ENCODE measurements around the gene TRIOBP. TPM values are rescaled to one million over a fixed set of nuclear protein-coding genes. Genes with fewer than 3 reads are reported as not detected.

The TRIOBP gene
- total and polyA plus RNA-seq, 7 donors = 19.1 to 42.7 (median 24.6) TPM

DNA sequence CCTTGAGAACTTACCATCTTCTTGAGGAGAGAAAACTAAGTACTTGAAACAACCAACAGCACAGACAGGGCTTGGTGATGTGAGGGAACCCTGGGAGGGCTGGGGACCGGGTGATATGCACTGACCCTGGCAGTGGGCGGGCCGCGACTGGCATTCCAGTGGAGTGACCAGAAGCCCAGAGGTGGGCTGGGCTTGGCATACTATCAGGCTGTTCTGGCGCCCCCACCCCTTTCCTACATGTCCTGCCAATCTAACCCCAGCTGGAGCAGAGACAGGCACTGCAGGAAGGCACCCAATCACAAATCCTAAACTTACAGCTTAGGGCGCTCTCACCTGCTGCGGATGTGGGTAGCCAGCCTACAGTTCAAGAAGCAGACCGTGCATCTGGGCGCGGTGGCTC is 56.9 kb downstream of the TRIOBP start:
- no peak overlapping the region for H3K27ac ChIP-seq
- no peaks in the 10 kb centered on the region for H3K9me3 ChIP-seq
- WGBS, 3 donors = 74 to 88% (median 83%) methylated on average over 10 of the region's 10 CpGs
- H3K4me1 ChIP-seq = peaks cover 42% of the 10 kb centered on the region
- ATAC-seq = no peak
- H3K27me3 ChIP-seq (ENCODE audit: insufficient read depth in 3 of 3, low read length in 2 of 3) = no peaks in the 10 kb centered on the region
- no peak for DNase-seq
- intact Hi-C loops (cut with DNase I) = no loop called here
- peaks cover under 1 to 47% of the 10 kb centered on the region in 2 donors for H3K36me3 ChIP-seq (ENCODE audit: insufficient read depth in 1 of 2, low read depth in 1 of 2)
- no peak overlapping the region for H3K4me3 ChIP-seq
- TF ChIP-seq, protein P1, sequence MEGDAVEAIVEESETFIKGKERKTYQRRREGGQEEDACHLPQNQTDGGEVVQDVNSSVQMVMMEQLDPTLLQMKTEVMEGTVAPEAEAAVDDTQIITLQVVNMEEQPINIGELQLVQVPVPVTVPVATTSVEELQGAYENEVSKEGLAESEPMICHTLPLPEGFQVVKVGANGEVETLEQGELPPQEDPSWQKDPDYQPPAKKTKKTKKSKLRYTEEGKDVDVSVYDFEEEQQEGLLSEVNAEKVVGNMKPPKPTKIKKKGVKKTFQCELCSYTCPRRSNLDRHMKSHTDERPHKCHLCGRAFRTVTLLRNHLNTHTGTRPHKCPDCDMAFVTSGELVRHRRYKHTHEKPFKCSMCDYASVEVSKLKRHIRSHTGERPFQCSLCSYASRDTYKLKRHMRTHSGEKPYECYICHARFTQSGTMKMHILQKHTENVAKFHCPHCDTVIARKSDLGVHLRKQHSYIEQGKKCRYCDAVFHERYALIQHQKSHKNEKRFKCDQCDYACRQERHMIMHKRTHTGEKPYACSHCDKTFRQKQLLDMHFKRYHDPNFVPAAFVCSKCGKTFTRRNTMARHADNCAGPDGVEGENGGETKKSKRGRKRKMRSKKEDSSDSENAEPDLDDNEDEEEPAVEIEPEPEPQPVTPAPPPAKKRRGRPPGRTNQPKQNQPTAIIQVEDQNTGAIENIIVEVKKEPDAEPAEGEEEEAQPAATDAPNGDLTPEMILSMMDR (IDR thresholded peaks at IDR 0.05) = no peak

DNA sequence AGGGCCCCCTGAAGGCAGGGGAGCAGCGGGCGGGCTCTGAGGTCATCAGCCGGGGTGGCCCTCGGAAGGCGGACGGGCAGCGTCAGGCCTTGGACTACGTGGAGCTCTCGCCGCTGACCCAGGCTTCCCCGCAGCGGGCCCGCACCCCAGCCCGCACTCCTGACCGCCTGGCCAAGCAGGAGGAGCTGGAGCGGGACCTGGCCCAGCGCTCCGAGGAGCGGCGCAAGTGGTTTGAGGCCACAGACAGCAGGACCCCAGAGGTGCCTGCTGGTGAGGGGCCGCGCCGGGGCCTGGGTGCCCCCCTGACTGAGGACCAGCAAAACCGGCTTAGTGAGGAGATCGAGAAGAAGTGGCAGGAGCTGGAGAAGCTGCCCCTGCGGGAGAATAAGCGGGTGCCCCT is 60.8 kb downstream of the TRIOBP start:
- Histone ChIP-seq H3K27ac (no peak overlapping the region), H3K27me3 (ENCODE audit: insufficient read depth in 3 of 3, low read length in 2 of 3) (no peaks in the 10 kb centered on the region), H3K4me1 (peaks cover 6% of the 10 kb centered on the region), H3K4me3 (no peak overlapping the region), H3K36me3 (ENCODE audit: insufficient read depth in 1 of 2, low read depth in 1 of 2) (peaks cover 6 to 75% of the 10 kb centered on the region in 2 donors), H3K9me3 (no peaks in the 10 kb centered on the region)
- intact Hi-C loops (cut with DNase I) = no loop called here
- ATAC-seq (no peak), DNase-seq (no peak)
- WGBS, 3 donors = 96 to 97% (median 97%) methylated on average over 27 of the region's 27 CpGs
- TF ChIP-seq, protein P1 (IDR thresholded peaks at IDR 0.05) = no peak

DNA sequence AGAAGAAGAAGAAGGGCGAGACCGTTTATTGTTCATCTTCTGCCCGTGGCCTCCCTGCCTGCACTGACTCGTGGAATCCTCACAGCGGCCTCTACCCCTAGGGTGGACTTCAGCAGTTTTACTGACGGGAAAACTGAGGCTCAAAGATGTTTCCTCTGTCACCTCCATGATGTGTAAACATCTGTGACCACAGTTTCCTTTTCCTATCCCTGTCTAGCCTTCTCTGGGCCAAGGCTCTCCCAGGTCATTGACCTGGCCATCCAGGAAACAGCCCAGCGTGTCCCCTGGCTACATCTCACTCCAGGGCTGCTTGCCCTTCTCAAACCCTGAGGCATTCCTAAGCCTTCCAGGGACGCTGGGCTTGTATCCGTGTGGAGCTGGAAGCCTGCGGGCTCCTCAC is 61.8 kb downstream of the TRIOBP start:
- 81 to 88% (median 85%) methylated on average over 10 of the region's 10 CpGs for WGBS, 3 donors
- H3K4me1 ChIP-seq = no peaks in the 10 kb centered on the region
- H3K4me3 ChIP-seq = no peak overlapping the region
- H3K9me3 ChIP-seq = no peaks in the 10 kb centered on the region
- H3K27ac ChIP-seq = no peak overlapping the region
- DNase-seq (no peak), ATAC-seq (no peak)
- no peaks in the 10 kb centered on the region for H3K27me3 ChIP-seq (ENCODE audit: insufficient read depth in 3 of 3, low read length in 2 of 3)
- intact Hi-C loops (cut with DNase I) = no loop called here
- peaks cover 6 to 75% of the 10 kb centered on the region in 2 donors for H3K36me3 ChIP-seq (ENCODE audit: insufficient read depth in 1 of 2, low read depth in 1 of 2)
- TF ChIP-seq, protein P1 (IDR thresholded peaks at IDR 0.05) = no peak

DNA sequence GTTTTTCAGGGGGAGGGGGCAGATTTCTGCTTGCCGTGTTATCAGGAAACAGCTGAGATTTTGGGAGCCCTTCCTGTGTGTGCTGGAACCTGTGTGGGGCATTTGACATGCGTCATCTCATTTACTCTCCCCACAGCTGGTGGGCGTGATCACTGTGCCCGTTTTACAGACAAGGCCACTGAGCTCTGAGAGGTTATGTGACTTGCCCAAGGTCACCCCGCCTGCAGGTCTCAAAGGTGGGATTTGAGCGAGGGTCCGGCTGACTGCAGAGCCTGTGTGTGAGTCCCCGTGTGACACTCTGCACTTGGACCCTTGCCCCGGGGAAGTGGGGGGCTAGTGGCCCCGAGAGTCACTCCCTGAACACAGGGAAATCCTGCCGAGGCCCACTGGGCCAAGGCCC is 62.4 kb downstream of the TRIOBP start:
- ATAC-seq (no peak), DNase-seq (no peak)
- no peaks in the 10 kb centered on the region for H3K27me3 ChIP-seq (ENCODE audit: insufficient read depth in 3 of 3, low read length in 2 of 3)
- H3K36me3 ChIP-seq (ENCODE audit: insufficient read depth in 1 of 2, low read depth in 1 of 2) = peaks cover 6 to 73% of the 10 kb centered on the region in 2 donors
- H3K9me3 ChIP-seq = no peaks in the 10 kb centered on the region
- no peaks in the 10 kb centered on the region for H3K4me1 ChIP-seq
- TF ChIP-seq, protein P1 (IDR thresholded peaks at IDR 0.05) = no peak
- H3K27ac ChIP-seq = no peak overlapping the region
- intact Hi-C loops (cut with DNase I) = no loop called here
- H3K4me3 ChIP-seq = no peak overlapping the region
- WGBS, 3 donors = 84 to 91% (median 88%) methylated on average over 11 of the region's 11 CpGs

DNA sequence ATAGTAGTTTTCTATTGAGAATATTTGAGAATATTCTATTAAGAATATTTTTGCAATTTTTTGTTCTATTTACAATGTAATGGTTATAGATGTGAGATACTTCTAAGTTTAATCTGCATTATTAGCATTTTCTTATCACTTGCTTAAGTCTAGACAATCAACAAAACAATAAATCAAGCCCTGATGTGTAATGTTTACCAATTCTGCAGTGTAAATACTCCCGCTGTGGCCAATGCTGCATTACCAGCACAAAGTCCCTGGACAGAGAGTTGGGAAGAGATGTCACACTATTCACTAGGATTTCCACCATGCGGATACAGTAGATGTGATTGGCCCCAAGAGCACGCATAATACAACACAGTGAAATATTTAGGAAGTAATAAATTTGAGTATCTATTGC is 63.3 kb downstream of the TRIOBP start:
- ATAC-seq = no peak
- H3K9me3 ChIP-seq = no peaks in the 10 kb centered on the region
- TF ChIP-seq, protein P1 (IDR thresholded peaks at IDR 0.05) = no peak
- no peak for DNase-seq
- H3K4me3 ChIP-seq = no peak overlapping the region
- H3K4me1 ChIP-seq = peaks cover 6% of the 10 kb centered on the region
- no peaks in the 10 kb centered on the region for H3K27me3 ChIP-seq (ENCODE audit: insufficient read depth in 3 of 3, low read length in 2 of 3)
- WGBS, 3 donors = 93 to 99% (median 96%) methylated on average over 3 of the region's 3 CpGs
- H3K27ac ChIP-seq = no peak overlapping the region
- peaks cover 6 to 64% of the 10 kb centered on the region in 2 donors for H3K36me3 ChIP-seq (ENCODE audit: insufficient read depth in 1 of 2, low read depth in 1 of 2)
- intact Hi-C loops (cut with DNase I) = no loop called here
